ENCODE results near the gene KIF16B. TPM values are rescaled to one million over a fixed set of nuclear protein-coding genes. Genes with fewer than 3 reads are reported as not detected.
"Not testable (repeated sequence)": the region's sequence is repeated elsewhere in the genome, so short reads cannot be mapped to it uniquely, and the experiment has no call there.

The KIF16B gene
- total RNA-seq, 2 experiments from 2014 or later: 3.5 to 4.2 TPM

- Mint-ChIP-seq H3K4me1 (ENCODE audit: low read depth) (no peaks in the 10 kb centered on the region), H3K36me3 (ENCODE audit: low read depth) (no peaks in the 10 kb centered on the region), H3K27me3 (peaks cover 8% of the 10 kb centered on the region), H3K9me3 (no peaks in the 10 kb centered on the region), H3K4me3 (no peak overlapping the region), H3K27ac (no peak overlapping the region)
- ChIA-PET POLR2A (no interaction called here), CTCF (no interaction called here)
- intact Hi-C loops (cut with micrococcal nuclease): no loop called here
- DNase-seq: no peak
- ATAC-seq: no peak
- no peak for TF ChIP-seq CTCF (IDR thresholded peaks at IDR 0.05)
These were observed 33.3 kb upstream of the KIF16B start for GRCh38 chr20:16606468-16607070.

- Mint-ChIP-seq H3K36me3 (ENCODE audit: low read depth) (no peaks in the 10 kb centered on the region), H3K4me3 (no peak overlapping the region), H3K27me3 (peaks cover 5% of the 10 kb centered on the region), H3K9me3 (no peaks in the 10 kb centered on the region), H3K4me1 (ENCODE audit: low read depth) (peaks cover 5% of the 10 kb centered on the region), H3K27ac (no peak overlapping the region)
- TF ChIP-seq CTCF (IDR thresholded peaks at IDR 0.05): no peak
- DNase-seq: no peak
- ChIA-PET POLR2A (no interaction called here), CTCF (interaction anchor here (0.8 kb wide), 1 partner anchor 20 kb away, joined by 3 read pairs; no protein-coding TSS in a partner anchor)
- intact Hi-C loops (cut with micrococcal nuclease): no loop called here
- ATAC-seq: no peak
These were observed 27.8 kb upstream of the KIF16B start for GRCh38 chr20:16601047-16601446.

GRCh38 chr20:16599257-16599656 lies 26.0 kb upstream of the KIF16B start:
- ChIA-PET POLR2A (no interaction called here), CTCF (no interaction called here)
- Mint-ChIP-seq H3K4me3 (no peak overlapping the region), H3K4me1 (ENCODE audit: low read depth) (peaks cover 5% of the 10 kb centered on the region), H3K27me3 (peaks cover 6% of the 10 kb centered on the region), H3K36me3 (ENCODE audit: low read depth) (no peaks in the 10 kb centered on the region), H3K27ac (no peak overlapping the region), H3K9me3 (no peaks in the 10 kb centered on the region)
- ATAC-seq (peak; percentile 67), DNase-seq (peak; percentile 26)
- intact Hi-C loops (cut with micrococcal nuclease): no loop called here
- TF ChIP-seq CTCF (IDR thresholded peaks at IDR 0.05): no peak

- no peaks in the 10 kb centered on the region for H3K9me3 Mint-ChIP-seq
- POLR2A ChIA-PET: no interaction called here
- no peak overlapping the region for H3K27ac Mint-ChIP-seq
- H3K36me3 Mint-ChIP-seq (ENCODE audit: low read depth): no peaks in the 10 kb centered on the region
- DNase-seq (no peak), ATAC-seq (no peak)
- peaks cover 8% of the 10 kb centered on the region for H3K27me3 Mint-ChIP-seq
- no peak for TF ChIP-seq CTCF (IDR thresholded peaks at IDR 0.05)
- H3K4me1 Mint-ChIP-seq (ENCODE audit: low read depth): peaks cover 5% of the 10 kb centered on the region
- CTCF ChIA-PET: no interaction called here
- H3K4me3 Mint-ChIP-seq: no peak overlapping the region
- intact Hi-C loops (cut with micrococcal nuclease): no loop called here
These were observed 23.7 kb upstream of the KIF16B start for GRCh38 chr20:16596991-16597390.

- POLR2A ChIA-PET: interaction anchor here (0.6 kb wide), 1 partner anchor 1071 kb away, joined by 4 read pairs; no protein-coding TSS in a partner anchor
- ATAC-seq; intact Hi-C loops (cut with micrococcal nuclease); H3K4me3 Mint-ChIP-seq; DNase-seq; H3K4me1 Mint-ChIP-seq (ENCODE audit: low read depth); H3K9me3 Mint-ChIP-seq; H3K36me3 Mint-ChIP-seq (ENCODE audit: low read depth); H3K27ac Mint-ChIP-seq; CTCF ChIA-PET; H3K27me3 Mint-ChIP-seq: not testable (repeated sequence)
These were observed 23.2 kb upstream of the KIF16B start for GRCh38 chr20:16596404-16596803.
